ENCODE data around the gene SYCP2L.
"Not testable (repeated sequence)": the region's sequence is repeated elsewhere in the genome, so short reads cannot be mapped to it uniquely, and the experiment has no call there.

The SYCP2L gene

GRCh38 chr6:10882657-10883171 is 4.1 kb upstream of the SYCP2L start:
- H3K36me3 ChIP-seq (ENCODE audit: control insufficient read depth, insufficient read depth, low read length): no peaks in the 10 kb centered on the region
- peaks cover 2% of the 10 kb centered on the region for H3K27me3 ChIP-seq (replicated peaks; ENCODE audit: control insufficient read depth, insufficient read depth, low read length)
- no peak overlapping the region for H3K4me3 ChIP-seq (replicated peaks; ENCODE audit: low read depth, low read length)
- DNase-seq (ENCODE audit: extremely low read depth, insufficient read length): no peak
- no peak for TF ChIP-seq CTCF (IDR thresholded peaks at IDR 0.05; ENCODE audit: insufficient read depth, low read length, poor library complexity, severe bottlenecking)

- H3K27me3 ChIP-seq (replicated peaks; ENCODE audit: control insufficient read depth, insufficient read depth, low read length): peaks cover 2% of the 10 kb centered on the region
- H3K36me3 ChIP-seq (ENCODE audit: control insufficient read depth, insufficient read depth, low read length): no peaks in the 10 kb centered on the region
- no peak for TF ChIP-seq CTCF (IDR thresholded peaks at IDR 0.05; ENCODE audit: insufficient read depth, low read length, poor library complexity, severe bottlenecking)
- H3K4me3 ChIP-seq (replicated peaks; ENCODE audit: low read depth, low read length): no peak overlapping the region
- no peak for DNase-seq (ENCODE audit: extremely low read depth, insufficient read length)
Observed at GRCh38 chr6:10883312-10884244, 3.3 kb upstream of the SYCP2L start.

GRCh38 chr6:10884245-10884972 is 2.4 kb upstream of the SYCP2L start:
- H3K4me3 ChIP-seq (replicated peaks; ENCODE audit: low read depth, low read length): no peak overlapping the region
- no peak for DNase-seq (ENCODE audit: extremely low read depth, insufficient read length)
- no peaks in the 10 kb centered on the region for H3K36me3 ChIP-seq (ENCODE audit: control insufficient read depth, insufficient read depth, low read length)
- peaks cover 2% of the 10 kb centered on the region for H3K27me3 ChIP-seq (replicated peaks; ENCODE audit: control insufficient read depth, insufficient read depth, low read length)
- TF ChIP-seq CTCF (IDR thresholded peaks at IDR 0.05; ENCODE audit: insufficient read depth, low read length, poor library complexity, severe bottlenecking): no peak

GRCh38 chr6:10886365-10886690 is 524 bp upstream of the SYCP2L start:
- DNase-seq (ENCODE audit: extremely low read depth, insufficient read length); H3K27me3 ChIP-seq (replicated peaks; ENCODE audit: control insufficient read depth, insufficient read depth, low read length); H3K36me3 ChIP-seq (ENCODE audit: control insufficient read depth, insufficient read depth, low read length); H3K4me3 ChIP-seq (replicated peaks; ENCODE audit: low read depth, low read length): not testable (repeated sequence)

GRCh38 chr6:10890151-10890550 is 3.3 kb downstream of the SYCP2L start:
- no peak for TF ChIP-seq CTCF (IDR thresholded peaks at IDR 0.05; ENCODE audit: insufficient read depth, low read length, poor library complexity, severe bottlenecking)
- H3K4me3 ChIP-seq (replicated peaks; ENCODE audit: low read depth, low read length): no peak overlapping the region

GRCh38 chr6:10891960-10892359 is 5.1 kb downstream of the SYCP2L start:
- Histone ChIP-seq H3K4me3 (replicated peaks; ENCODE audit: low read depth, low read length) (no peak overlapping the region), H3K27me3 (replicated peaks; ENCODE audit: control insufficient read depth, insufficient read depth, low read length) (no peaks in the 10 kb centered on the region), H3K36me3 (ENCODE audit: control insufficient read depth, insufficient read depth, low read length) (no peaks in the 10 kb centered on the region)
- TF ChIP-seq CTCF (IDR thresholded peaks at IDR 0.05; ENCODE audit: insufficient read depth, low read length, poor library complexity, severe bottlenecking): no peak
- no peak for DNase-seq (ENCODE audit: extremely low read depth, insufficient read length)

More at GRCh38 chr6:10890151-10890550, 3.3 kb downstream of the SYCP2L start:
- Histone ChIP-seq H3K36me3 (ENCODE audit: control insufficient read depth, insufficient read depth, low read length) (no peaks in the 10 kb centered on the region), H3K27me3 (replicated peaks; ENCODE audit: control insufficient read depth, insufficient read depth, low read length) (no peaks in the 10 kb centered on the region; the same call in 1 of the 2 replicates)
- DNase-seq (ENCODE audit: extremely low read depth, insufficient read length): no peak
